Mesendoderm (in vitro differentiated cells): ENCODE data around the gene FAM181A.

Experiments used
- DNase-seq: peaks from one replicate; pipeline ENCODE4 v3.0.0; 2013
- H2AK5ac ChIP-seq: 2 replicates; pipeline ENCODE4 v1.6.1; 2013; ENCODE audit warnings: low read length, inconsistent platforms
- H2BK120ac ChIP-seq: 2 replicates; pipeline ENCODE4 v1.6.1; 2013; ENCODE audit warnings: low read depth, mild to moderate bottlenecking, low read length, moderate library complexity, mixed read lengths
- H2BK15ac ChIP-seq: replicated peaks from 2 replicates; pipeline ENCODE4 v1.6.1; 2013; ENCODE audit warnings: low read depth, mild to moderate bottlenecking, moderate library complexity
- H2BK5ac ChIP-seq: 2 replicates; pipeline ENCODE4 v1.6.1; 2013; ENCODE audit warnings: low read length, inconsistent platforms
- H3K18ac ChIP-seq: 2 replicates; pipeline ENCODE4 v1.6.1; 2013; ENCODE audit warnings: mild to moderate bottlenecking, low read length, mixed read lengths
- H3K23ac ChIP-seq: one replicate; pipeline ENCODE4 v1.6.1; 2013; ENCODE audit warnings: low read length
- H3K27ac ChIP-seq: 2 replicates; pipeline ENCODE4 v1.5.1; 2013; ENCODE audit warnings: low read depth, mild to moderate bottlenecking, inconsistent platforms, low read length, moderate library complexity
- H3K27me3 ChIP-seq: 2 replicates; pipeline ENCODE4 v1.6.1; 2013; ENCODE audit warnings: low read length, control low read depth, mild to moderate bottlenecking, inconsistent platforms; ENCODE audit not compliant: insufficient read depth, poor library complexity
- H3K36me3 ChIP-seq: 2 replicates; pipeline ENCODE4 v1.6.1; 2013; ENCODE audit warnings: low read length, inconsistent platforms; ENCODE audit not compliant: control insufficient read depth, insufficient read depth
- H3K4ac ChIP-seq: one replicate; pipeline ENCODE4 v1.6.1; 2013; ENCODE audit warnings: low read depth, mild to moderate bottlenecking, low read length, moderate library complexity
- H3K4me1 ChIP-seq: 2 replicates; pipeline ENCODE4 v1.6.1; 2013; ENCODE audit warnings: low read depth, low read length, inconsistent platforms; ENCODE audit not compliant: control insufficient read depth
- H3K4me2 ChIP-seq: 2 replicates; pipeline ENCODE4 v1.6.1; 2013; ENCODE audit warnings: low read length
- H3K4me3 ChIP-seq: 2 replicates; pipeline ENCODE4 v1.5.1; 2013; ENCODE audit warnings: mild to moderate bottlenecking, low read length
- H3K56ac ChIP-seq: one replicate; pipeline ENCODE4 v1.6.1; 2013; ENCODE audit warnings: low read length
- H3K79me1 ChIP-seq: 2 replicates; pipeline ENCODE4 v1.6.1; 2013; ENCODE audit warnings: low read length, inconsistent platforms
- H3K79me2 ChIP-seq: 2 replicates; pipeline ENCODE4 v1.6.1; 2013; ENCODE audit warnings: mild to moderate bottlenecking, low read length; ENCODE audit not compliant: control insufficient read depth, insufficient read depth
- H3K9ac ChIP-seq: 2 replicates; pipeline ENCODE4 v1.6.1; 2013; ENCODE audit warnings: low read length, inconsistent platforms
- H4K5ac ChIP-seq: one replicate; pipeline ENCODE4 v1.6.1; 2013; ENCODE audit warnings: low read length
- H4K8ac ChIP-seq: one replicate; pipeline ENCODE4 v1.6.1; 2013; ENCODE audit warnings: low read depth, mild to moderate bottlenecking, control low read depth, low read length, moderate library complexity
- WGBS: extraction: QIAGEN DNeasy Blood & Tissue Kit; methylation state at CpG from one replicate; pipeline ENCODE4 v1.1.7; 2013; ENCODE audit warnings: low lambda C conversion rate, missing lambda C conversion rate; ENCODE audit not compliant: insufficient coverage; ENCODE audit errors: extremely low coverage; 5-methylcytosine and 5-hydroxymethylcytosine counted together

FAM181A gene

DNA sequence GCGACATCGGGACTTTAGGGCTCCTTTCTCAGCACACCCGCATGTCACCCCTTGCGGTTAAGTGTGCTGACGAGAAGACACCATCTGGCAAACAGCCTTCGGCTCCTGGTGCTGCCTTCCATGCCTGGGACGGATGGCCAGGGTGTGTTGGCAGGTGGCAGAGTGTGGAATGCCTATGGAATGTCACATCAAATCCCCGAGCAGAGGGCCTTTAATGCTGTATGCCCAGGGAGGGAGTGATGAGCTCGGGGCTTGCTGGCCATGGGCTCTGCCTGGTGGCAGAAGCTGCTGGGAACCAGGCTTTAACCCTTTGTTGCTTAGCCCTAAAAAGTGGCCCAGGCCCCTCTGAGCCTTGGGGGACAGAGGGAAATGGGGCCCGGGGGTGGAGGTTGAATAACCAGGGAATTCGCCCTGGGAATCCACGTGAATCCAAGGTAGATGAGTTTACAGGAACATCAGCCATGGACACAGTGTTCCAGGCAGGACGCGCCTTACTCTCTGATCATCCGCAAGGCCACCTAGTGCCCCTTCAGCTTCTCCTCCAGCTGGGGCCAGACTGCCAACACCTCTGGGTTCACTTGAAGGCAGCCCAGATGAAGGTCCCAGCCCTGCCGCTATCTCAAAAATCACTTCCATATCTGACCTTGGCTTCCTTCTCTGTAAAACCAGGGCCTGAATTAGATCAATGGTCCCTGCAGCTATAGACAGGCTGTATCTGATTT is 17.4 kb downstream of the FAM181A start:
- no CpG with 5 or more reads among the region's 16 CpGs for WGBS
- no peak overlapping the region for H4K5ac ChIP-seq
- H2BK15ac ChIP-seq: no peak overlapping the region
- H3K4me3 ChIP-seq: no peak overlapping the region
- no peak overlapping the region for H2BK5ac ChIP-seq
- no peak overlapping the region for H4K8ac ChIP-seq
- no peak overlapping the region for H2BK120ac ChIP-seq
- no peaks in the 10 kb centered on the region for H3K4me1 ChIP-seq
- no peak overlapping the region for H2AK5ac ChIP-seq
- H3K4me2 ChIP-seq: no peak overlapping the region
- H3K56ac ChIP-seq: no peak overlapping the region
- no peak overlapping the region for H3K4ac ChIP-seq
- no peak overlapping the region for H3K9ac ChIP-seq
- H3K27me3 ChIP-seq: no peaks in the 10 kb centered on the region
- no peak for DNase-seq
- no peak overlapping the region for H3K27ac ChIP-seq
- no peaks in the 10 kb centered on the region for H3K79me1 ChIP-seq
- H3K36me3 ChIP-seq: no peaks in the 10 kb centered on the region
- H3K23ac ChIP-seq: no peak overlapping the region
- H3K79me2 ChIP-seq: no peaks in the 10 kb centered on the region
- no peak overlapping the region for H3K18ac ChIP-seq

GRCh38 chr14:93945070-93945399 is 17.9 kb downstream of the FAM181A start:
- Histone ChIP-seq H3K4ac (no peak overlapping the region), H3K4me1 (no peaks in the 10 kb centered on the region), H2BK120ac (no peak overlapping the region), H3K56ac (no peak overlapping the region), H3K27me3 (no peaks in the 10 kb centered on the region), H3K79me1 (no peaks in the 10 kb centered on the region), H3K27ac (no peak overlapping the region), H4K8ac (no peak overlapping the region), H2BK5ac (no peak overlapping the region), H3K18ac (no peak overlapping the region), H3K79me2 (no peaks in the 10 kb centered on the region), H3K23ac (no peak overlapping the region), H3K4me3 (no peak overlapping the region), H3K4me2 (no peak overlapping the region), H3K9ac (no peak overlapping the region), H2AK5ac (no peak overlapping the region), H2BK15ac (no peak overlapping the region), H3K36me3 (no peaks in the 10 kb centered on the region), H4K5ac (no peak overlapping the region)
- WGBS: no CpG with 5 or more reads among the region's 5 CpGs
- DNase-seq: no peak

GRCh38 chr14:93946104-93946503 is 19.0 kb downstream of the FAM181A start:
- Histone ChIP-seq H3K27me3 (no peaks in the 10 kb centered on the region), H3K56ac (peak overlapping the region; percentile 39), H3K18ac (no peak overlapping the region), H4K5ac (no peak overlapping the region), H3K4me1 (no peaks in the 10 kb centered on the region), H2AK5ac (no peak overlapping the region), H3K23ac (no peak overlapping the region), H3K36me3 (no peaks in the 10 kb centered on the region), H3K4ac (no peak overlapping the region), H3K27ac (peak overlapping the region; percentile 22), H3K79me2 (no peaks in the 10 kb centered on the region), H3K9ac (no peak overlapping the region), H3K4me2 (no peak overlapping the region), H2BK120ac (no peak overlapping the region), H2BK15ac (no peak overlapping the region), H3K79me1 (no peaks in the 10 kb centered on the region), H3K4me3 (no peak overlapping the region), H2BK5ac (no peak overlapping the region), H4K8ac (no peak overlapping the region)
- WGBS: no CpG with 5 or more reads among the region's 6 CpGs
- DNase-seq: peak; percentile 20

GRCh38 chr14:93946541-93947090 is 19.5 kb downstream of the FAM181A start:
- H3K4ac ChIP-seq: no peak overlapping the region
- no peaks in the 10 kb centered on the region for H3K27me3 ChIP-seq
- no peaks in the 10 kb centered on the region for H3K36me3 ChIP-seq
- H4K8ac ChIP-seq: no peak overlapping the region
- no peak overlapping the region for H2BK15ac ChIP-seq
- no peaks in the 10 kb centered on the region for H3K79me1 ChIP-seq
- no peak overlapping the region for H3K4me3 ChIP-seq
- no peak overlapping the region for H3K4me2 ChIP-seq
- H3K18ac ChIP-seq: no peak overlapping the region
- H2BK5ac ChIP-seq: no peak overlapping the region
- H3K56ac ChIP-seq: no peak overlapping the region
- H3K9ac ChIP-seq: no peak overlapping the region
- no peaks in the 10 kb centered on the region for H3K79me2 ChIP-seq
- H4K5ac ChIP-seq: no peak overlapping the region
- no peaks in the 10 kb centered on the region for H3K4me1 ChIP-seq
- H3K27ac ChIP-seq: peak overlapping the region; percentile 22
- no peak overlapping the region for H2AK5ac ChIP-seq
- no CpG with 5 or more reads among the region's 7 CpGs for WGBS
- no peak overlapping the region for H2BK120ac ChIP-seq
- peak; percentile 74 for DNase-seq
- no peak overlapping the region for H3K23ac ChIP-seq

DNA sequence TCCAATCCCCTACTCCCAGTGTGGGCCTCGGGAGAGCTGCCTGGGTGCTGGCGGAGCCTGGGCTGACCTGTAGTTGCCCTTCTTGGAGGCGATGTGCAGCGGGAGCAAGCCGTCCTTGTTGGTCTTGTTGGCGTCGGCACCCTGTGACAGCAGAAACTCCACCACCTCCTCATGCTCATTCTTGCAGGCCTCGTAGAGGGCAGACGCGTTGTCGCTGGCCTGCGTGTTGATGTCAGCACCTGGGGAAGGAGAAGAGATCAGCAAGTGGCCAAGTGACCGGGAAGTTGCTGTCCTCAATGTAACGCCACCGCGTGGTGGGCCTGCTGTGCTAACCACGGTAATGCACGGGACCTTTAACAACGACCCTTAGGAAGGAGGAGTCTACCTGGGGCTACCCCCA is 20.1 kb downstream of the FAM181A start:
- Histone ChIP-seq H3K56ac (no peak overlapping the region), H3K79me1 (no peaks in the 10 kb centered on the region), H3K27ac (no peak overlapping the region), H3K9ac (no peak overlapping the region), H2BK15ac (no peak overlapping the region), H4K5ac (no peak overlapping the region), H3K27me3 (no peaks in the 10 kb centered on the region), H3K79me2 (no peaks in the 10 kb centered on the region), H3K18ac (no peak overlapping the region), H2BK120ac (no peak overlapping the region), H3K4me2 (no peak overlapping the region), H3K4me1 (no peaks in the 10 kb centered on the region), H2AK5ac (no peak overlapping the region), H3K36me3 (no peaks in the 10 kb centered on the region), H3K23ac (no peak overlapping the region), H2BK5ac (no peak overlapping the region), H4K8ac (no peak overlapping the region), H3K4me3 (no peak overlapping the region), H3K4ac (no peak overlapping the region)
- no peak for DNase-seq
- no CpG with 5 or more reads among the region's 19 CpGs for WGBS
